ENCODE results near the gene CFAP45. TPM values are rescaled to one million over a fixed set of nuclear protein-coding genes. Genes with fewer than 3 reads are reported as not detected.

Gene CFAP45
- total RNA-seq, 2 experiments from 2014 or later, result 0.63 TPM; not detected in 1

DNA sequence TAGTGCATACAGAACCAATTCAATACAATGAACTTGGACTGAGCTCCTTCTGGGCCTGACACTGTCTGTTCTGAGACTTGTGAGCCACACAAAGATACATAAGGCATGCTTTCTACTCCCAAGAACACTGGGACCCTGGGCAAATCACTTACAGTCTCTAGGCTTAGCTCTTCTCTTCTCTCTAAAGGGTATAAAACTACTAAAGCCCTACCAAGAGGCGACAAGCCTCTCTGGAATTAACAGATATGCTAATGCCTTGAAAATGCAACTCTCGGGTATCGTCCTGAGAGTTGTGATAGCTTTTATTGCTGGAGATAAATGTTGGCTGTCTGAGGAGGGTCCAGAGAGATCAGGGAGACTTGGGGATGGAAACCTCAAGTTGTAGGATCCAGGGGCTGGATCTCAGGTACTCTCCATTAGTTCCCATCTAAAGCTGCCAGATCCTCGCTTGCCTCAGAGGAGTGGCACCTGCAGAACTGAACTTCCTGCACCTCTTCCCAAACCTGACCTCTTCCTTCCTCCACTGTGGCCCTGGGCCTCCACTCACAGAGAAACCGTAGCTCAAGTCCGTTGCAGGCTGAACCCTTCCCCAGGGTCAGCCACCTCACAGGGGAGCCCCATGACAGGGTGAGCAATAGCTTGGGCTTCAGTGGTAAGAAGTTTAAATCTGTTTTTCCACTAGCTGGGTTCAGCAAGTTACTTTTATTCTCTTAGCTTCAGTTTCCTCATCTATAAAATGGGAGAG, 11.5 kb upstream of the CFAP45 start:
- Histone ChIP-seq H3K9me2 (ENCODE audit: insufficient read depth, low read length) (no peaks in the 10 kb centered on the region), H3K27ac (ENCODE audit: low read depth, low read length, poor library complexity, severe bottlenecking) (no peak overlapping the region), H3K36me3 (ENCODE audit: insufficient read depth, low read length) (peaks cover 7% of the 10 kb centered on the region; the same call in 1 of the 2 replicates), H3K4me3 (ENCODE audit: low read depth, low read length, poor library complexity, severe bottlenecking) (no peak overlapping the region), H3K9me3 (ENCODE audit: low read length) (no peaks in the 10 kb centered on the region), H3K79me2 (ENCODE audit: insufficient read depth, low read depth, low read length) (no peaks in the 10 kb centered on the region), H3K4me2 (ENCODE audit: low read length) (peak overlapping the region; percentile 3; the same call in 1 of the 2 replicates), H3K4me1 (ENCODE audit: insufficient read depth, low read length, poor library complexity, severe bottlenecking) (peaks cover 21% of the 10 kb centered on the region), H2AFZ (ENCODE audit: low read length) (peak overlapping the region; percentile 71; the same call in 1 of the 2 replicates), H4K20me1 (ENCODE audit: insufficient read depth, low read length) (no peaks in the 10 kb centered on the region)
- CTCF ChIA-PET (ENCODE audit: unreplicated experiment), result interaction anchor here (0.6 kb wide), 1 partner anchor 46 kb away, joined by 3 read pairs; no protein-coding TSS in a partner anchor
- POLR2A ChIA-PET, result interaction anchor here (0.7 to 1.5 kb wide), 3 partner anchors 11 to 35 kb away, joined by 3 read pairs; no protein-coding TSS in a partner anchor
- no TSS peak for BruUV-seq (replicated peaks)
- TF ChIP-seq, protein P1, sequence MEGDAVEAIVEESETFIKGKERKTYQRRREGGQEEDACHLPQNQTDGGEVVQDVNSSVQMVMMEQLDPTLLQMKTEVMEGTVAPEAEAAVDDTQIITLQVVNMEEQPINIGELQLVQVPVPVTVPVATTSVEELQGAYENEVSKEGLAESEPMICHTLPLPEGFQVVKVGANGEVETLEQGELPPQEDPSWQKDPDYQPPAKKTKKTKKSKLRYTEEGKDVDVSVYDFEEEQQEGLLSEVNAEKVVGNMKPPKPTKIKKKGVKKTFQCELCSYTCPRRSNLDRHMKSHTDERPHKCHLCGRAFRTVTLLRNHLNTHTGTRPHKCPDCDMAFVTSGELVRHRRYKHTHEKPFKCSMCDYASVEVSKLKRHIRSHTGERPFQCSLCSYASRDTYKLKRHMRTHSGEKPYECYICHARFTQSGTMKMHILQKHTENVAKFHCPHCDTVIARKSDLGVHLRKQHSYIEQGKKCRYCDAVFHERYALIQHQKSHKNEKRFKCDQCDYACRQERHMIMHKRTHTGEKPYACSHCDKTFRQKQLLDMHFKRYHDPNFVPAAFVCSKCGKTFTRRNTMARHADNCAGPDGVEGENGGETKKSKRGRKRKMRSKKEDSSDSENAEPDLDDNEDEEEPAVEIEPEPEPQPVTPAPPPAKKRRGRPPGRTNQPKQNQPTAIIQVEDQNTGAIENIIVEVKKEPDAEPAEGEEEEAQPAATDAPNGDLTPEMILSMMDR (conservative IDR thresholded peaks at IDR 0.05; ENCODE audit: low read length), result no peak
- no peak for TF ChIP-seq EZH2phosphoT487 (IDR thresholded peaks at IDR 0.05; ENCODE audit: borderline replicate concordance, low read depth, low read length)
- intact Hi-C loops (cut with micrococcal nuclease; ENCODE audit: unreplicated experiment), result no loop called here
- no peak for DNase-seq (ENCODE audit: low spot score)

DNA sequence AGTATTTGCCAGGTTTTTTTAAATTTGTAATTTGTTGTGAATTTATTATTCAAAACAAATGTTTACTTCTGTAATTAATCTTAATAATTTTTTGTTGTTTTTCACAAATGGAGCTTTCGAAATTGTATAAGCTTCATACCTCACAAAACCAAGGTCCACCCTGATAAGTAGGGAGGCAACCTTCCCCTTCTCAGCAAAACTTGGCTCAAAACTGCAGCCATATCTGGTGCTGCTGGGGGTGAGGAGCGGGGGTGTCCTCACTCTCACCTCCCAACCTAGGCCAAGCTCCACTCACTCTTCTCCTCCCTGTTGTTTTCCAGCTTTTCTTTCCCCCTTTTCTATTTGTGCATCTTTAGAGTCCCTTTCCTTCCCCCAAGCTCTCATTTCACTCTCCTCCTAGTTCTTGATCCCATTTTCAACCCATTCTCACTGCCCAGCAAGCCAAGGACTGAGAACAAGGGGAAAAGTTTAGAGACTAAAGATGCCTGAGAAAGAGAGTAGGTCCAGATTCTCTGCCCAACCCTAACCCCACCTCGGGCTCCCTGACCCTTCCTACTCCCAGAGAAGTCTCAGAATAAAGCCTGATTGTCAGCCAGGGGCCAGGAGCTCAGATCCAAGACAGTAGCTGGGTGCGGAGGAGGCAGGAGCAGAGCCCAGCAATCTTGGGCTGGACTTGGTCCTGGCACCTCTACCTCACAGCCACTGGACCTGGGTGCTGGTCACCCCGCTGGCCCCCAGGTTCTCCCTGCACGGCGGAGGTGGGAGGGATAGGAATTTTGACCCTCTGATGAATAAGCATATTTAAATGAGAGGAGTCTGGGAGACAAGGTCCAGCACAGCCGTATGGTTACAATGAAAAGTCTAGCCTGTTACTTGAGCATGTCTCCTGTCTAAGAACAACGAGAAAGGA, 8.3 kb upstream of the CFAP45 start:
- BruUV-seq (replicated peaks), result no TSS peak
- Histone ChIP-seq H3K4me1 (ENCODE audit: insufficient read depth, low read length, poor library complexity, severe bottlenecking) (peaks cover 21% of the 10 kb centered on the region), H3K9me3 (ENCODE audit: low read length) (no peaks in the 10 kb centered on the region), H3K27ac (ENCODE audit: low read depth, low read length, poor library complexity, severe bottlenecking) (no peak overlapping the region), H2AFZ (ENCODE audit: low read length) (no peak overlapping the region), H3K4me2 (ENCODE audit: low read length) (no peak overlapping the region), H3K36me3 (ENCODE audit: insufficient read depth, low read length) (no peaks in the 10 kb centered on the region), H3K4me3 (ENCODE audit: low read depth, low read length, poor library complexity, severe bottlenecking) (no peak overlapping the region), H3K79me2 (ENCODE audit: insufficient read depth, low read depth, low read length) (no peaks in the 10 kb centered on the region), H3K9me2 (ENCODE audit: insufficient read depth, low read length) (no peaks in the 10 kb centered on the region), H4K20me1 (ENCODE audit: insufficient read depth, low read length) (no peaks in the 10 kb centered on the region)
- no peak for DNase-seq (ENCODE audit: low spot score)
- intact Hi-C loops (cut with micrococcal nuclease; ENCODE audit: unreplicated experiment), result no loop called here
- POLR2A ChIA-PET, result no interaction called here
- CTCF ChIA-PET (ENCODE audit: unreplicated experiment), result no interaction called here
- TF ChIP-seq EZH2phosphoT487 (IDR thresholded peaks at IDR 0.05; ENCODE audit: borderline replicate concordance, low read depth, low read length), result no peak
- TF ChIP-seq, protein P1 (conservative IDR thresholded peaks at IDR 0.05; ENCODE audit: low read length), result no peak

Data from OCI-LY7 (cell line).